Karpas-422 (cell line): Measurements from ENCODE around the gene TMEFF1. TPM values are rescaled to one million over a fixed set of nuclear protein-coding genes. Genes with fewer than 3 reads are reported as not detected.
"Not testable (repeated sequence)": the region's sequence is repeated elsewhere in the genome, so short reads cannot be mapped to it uniquely, and the experiment has no call there.

ENCODE experiments used
- DNase-seq: peaks from one replicate; pipeline ENCODE4 v3.0.0-alpha.2; 2015
- H2AFZ ChIP-seq: fragments of 200-600 bp; sonication (generic); 2 replicates; pipeline ENCODE4 v1.6.1; 2014; ENCODE audit warnings: antibody characterized with exemption, low read length, mixed read lengths
- H3K27ac ChIP-seq: fragments of 200-600 bp; sonication (generic); 2 replicates; pipeline ENCODE4 v1.5.1; 2014; ENCODE audit warnings: mild to moderate bottlenecking, low read length, moderate library complexity
- H3K27me3 ChIP-seq: fragments of 200-600 bp; sonication (generic); 2 replicates; pipeline ENCODE4 v1.6.1; 2014; ENCODE audit warnings: low read length, mixed read lengths
- H3K36me3 ChIP-seq: fragments of 200-600 bp; sonication (generic); 2 replicates; pipeline ENCODE4 v1.6.1; 2014; ENCODE audit warnings: low read length, mixed read lengths; ENCODE audit not compliant: insufficient read depth
- H3K4me1 ChIP-seq: fragments of 200-600 bp; sonication (generic); 2 replicates; pipeline ENCODE4 v1.6.1; 2014; ENCODE audit warnings: mild to moderate bottlenecking, low read length, mixed read lengths
- H3K4me2 ChIP-seq: fragments of 200-600 bp; sonication (generic); 2 replicates; pipeline ENCODE4 v1.6.1; 2014; ENCODE audit warnings: low read length, low read depth, mild to moderate bottlenecking; ENCODE audit not compliant: poor library complexity, severe bottlenecking
- H3K4me3 ChIP-seq: fragments of 200-600 bp; sonication (generic); 2 replicates; pipeline ENCODE4 v1.5.1; 2014; ENCODE audit warnings: mild to moderate bottlenecking, antibody characterized with exemption, low read length, mixed read lengths
- H3K79me2 ChIP-seq: fragments of 200-600 bp; sonication (generic); 2 replicates; pipeline ENCODE4 v1.6.1; 2014; ENCODE audit warnings: mild to moderate bottlenecking, low read length, mixed read lengths
- H3K9ac ChIP-seq: fragments of 200-600 bp; sonication (generic); 2 replicates; pipeline ENCODE4 v1.6.0; 2014; ENCODE audit warnings: low read length
- H3K9me2 ChIP-seq: fragments of 200-600 bp; sonication (generic), shearing (Covaris generic); replicated peaks from 2 replicates; pipeline ENCODE4 v1.6.0; 2014; ENCODE audit warnings: mild to moderate bottlenecking, low read length, moderate library complexity; ENCODE audit not compliant: insufficient read depth
- H3K9me3 ChIP-seq: fragments of 300-700, 200-600 bp; sonication (generic); 2 replicates; pipeline ENCODE4 v1.6.1; 2014; ENCODE audit warnings: low read length, mixed read lengths
- H4K20me1 ChIP-seq: fragments of 200-600 bp; sonication (generic); 2 replicates; pipeline ENCODE4 v1.6.1; 2014; ENCODE audit warnings: mild to moderate bottlenecking, antibody characterized with exemption, low read length, low read depth; ENCODE audit not compliant: insufficient read depth
- total RNA-seq: library from RNA; depleted of rRNA; stranded (reverse); fragments of >200 nt; shearing (Covaris generic); gene quantifications from 2 replicates; pipeline ENCODE4 v1.2.3, GENCODE V29; 2014; ENCODE audit warnings: low replicate concordance

Gene TMEFF1
- total RNA-seq, 1 experiment from 2014 or later: not detected

GRCh38 chr9:100489836-100490235 lies 16.9 kb downstream of the TMEFF1 start:
- no peak overlapping the region for H3K9ac ChIP-seq
- no peak overlapping the region for H2AFZ ChIP-seq
- no peaks in the 10 kb centered on the region for H3K79me2 ChIP-seq
- no peaks in the 10 kb centered on the region for H3K36me3 ChIP-seq
- no peak for DNase-seq
- H3K9me3 ChIP-seq: no peaks in the 10 kb centered on the region
- H3K9me2 ChIP-seq: no peaks in the 10 kb centered on the region
- no peak overlapping the region for H3K4me2 ChIP-seq
- H3K4me3 ChIP-seq: no peak overlapping the region
- H3K27ac ChIP-seq: no peak overlapping the region
- H4K20me1 ChIP-seq: no peaks in the 10 kb centered on the region
- no peaks in the 10 kb centered on the region for H3K27me3 ChIP-seq
- H3K4me1 ChIP-seq: no peaks in the 10 kb centered on the region

DNA sequence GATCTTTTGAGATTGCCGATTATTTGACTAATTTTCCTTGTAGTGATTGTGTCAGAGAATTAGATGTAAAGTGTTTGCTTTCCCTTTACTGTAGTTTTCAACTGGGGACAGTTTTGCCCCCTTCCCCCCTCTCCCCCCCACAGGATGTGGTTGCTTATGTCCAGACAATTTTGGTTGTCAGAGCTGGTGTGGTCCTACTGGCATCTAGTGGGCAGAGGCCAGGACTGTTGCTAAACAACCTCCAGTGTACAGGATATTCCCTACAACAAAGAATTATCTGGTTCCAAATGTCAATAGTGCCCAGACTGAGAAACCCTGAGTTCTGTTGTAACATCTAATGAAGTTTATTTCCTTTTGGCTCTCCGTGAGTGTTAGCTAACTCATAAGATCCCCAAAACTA lies 20.0 kb downstream of the TMEFF1 start:
- no peaks in the 10 kb centered on the region for H3K27me3 ChIP-seq
- H3K4me1 ChIP-seq: no peaks in the 10 kb centered on the region
- no peaks in the 10 kb centered on the region for H3K9me2 ChIP-seq
- no peaks in the 10 kb centered on the region for H3K9me3 ChIP-seq
- H3K4me3 ChIP-seq: no peak overlapping the region
- no peaks in the 10 kb centered on the region for H3K79me2 ChIP-seq
- no peaks in the 10 kb centered on the region for H4K20me1 ChIP-seq
- no peak overlapping the region for H3K27ac ChIP-seq
- H2AFZ ChIP-seq: no peak overlapping the region
- no peaks in the 10 kb centered on the region for H3K36me3 ChIP-seq
- DNase-seq: no peak
- H3K4me2 ChIP-seq: no peak overlapping the region
- H3K9ac ChIP-seq: no peak overlapping the region

- Histone ChIP-seq H4K20me1 (no peaks in the 10 kb centered on the region), H2AFZ (no peak overlapping the region), H3K4me3 (no peak overlapping the region), H3K9me2 (no peaks in the 10 kb centered on the region), H3K4me2 (no peak overlapping the region), H3K27ac (no peak overlapping the region), H3K36me3 (no peaks in the 10 kb centered on the region), H3K9me3 (no peaks in the 10 kb centered on the region), H3K27me3 (no peaks in the 10 kb centered on the region), H3K79me2 (no peaks in the 10 kb centered on the region), H3K4me1 (peaks cover 4% of the 10 kb centered on the region; the same call in 1 of the 2 replicates), H3K9ac (no peak overlapping the region)
- no peak for DNase-seq
These were observed 25.6 kb downstream of the TMEFF1 start for GRCh38 chr9:100498592-100498991.

GRCh38 chr9:100499460-100499859 lies 26.5 kb downstream of the TMEFF1 start:
- DNase-seq: no peak
- no peaks in the 10 kb centered on the region for H3K79me2 ChIP-seq
- no peak overlapping the region for H3K4me2 ChIP-seq
- no peaks in the 10 kb centered on the region for H3K27me3 ChIP-seq
- H3K9me2 ChIP-seq: no peaks in the 10 kb centered on the region
- H3K9ac ChIP-seq: no peak overlapping the region
- H3K36me3 ChIP-seq: no peaks in the 10 kb centered on the region
- H3K4me3 ChIP-seq: no peak overlapping the region
- no peak overlapping the region for H3K27ac ChIP-seq
- H3K9me3 ChIP-seq: no peaks in the 10 kb centered on the region
- no peaks in the 10 kb centered on the region for H4K20me1 ChIP-seq
- H2AFZ ChIP-seq: no peak overlapping the region
- H3K4me1 ChIP-seq: peaks cover 4% of the 10 kb centered on the region; the same call in 1 of the 2 replicates

GRCh38 chr9:100499866-100500265 lies 26.9 kb downstream of the TMEFF1 start:
- Histone ChIP-seq H3K9me3 (no peaks in the 10 kb centered on the region), H3K9ac (no peak overlapping the region), H3K4me3 (no peak overlapping the region), H3K4me2 (no peak overlapping the region), H2AFZ (no peak overlapping the region), H3K27me3 (no peaks in the 10 kb centered on the region), H3K4me1 (peaks cover 4% of the 10 kb centered on the region; the same call in 1 of the 2 replicates), H3K9me2 (no peaks in the 10 kb centered on the region), H3K79me2 (no peaks in the 10 kb centered on the region), H4K20me1 (no peaks in the 10 kb centered on the region), H3K36me3 (no peaks in the 10 kb centered on the region), H3K27ac (no peak overlapping the region)
- DNase-seq: no peak

- H3K9ac ChIP-seq: no peak overlapping the region
- H3K9me3 ChIP-seq: no peaks in the 10 kb centered on the region
- H3K9me2 ChIP-seq: no peaks in the 10 kb centered on the region
- H3K4me1 ChIP-seq: no peaks in the 10 kb centered on the region
- H2AFZ ChIP-seq: no peak overlapping the region
- no peaks in the 10 kb centered on the region for H4K20me1 ChIP-seq
- H3K36me3 ChIP-seq: no peaks in the 10 kb centered on the region
- H3K4me2 ChIP-seq: no peak overlapping the region
- H3K4me3 ChIP-seq: no peak overlapping the region
- DNase-seq: peak; percentile 91
- no peaks in the 10 kb centered on the region for H3K79me2 ChIP-seq
- H3K27ac ChIP-seq: no peak overlapping the region
- no peaks in the 10 kb centered on the region for H3K27me3 ChIP-seq
These were observed 32.7 kb downstream of the TMEFF1 start for GRCh38 chr9:100505564-100506159.

- not testable (repeated sequence) for H3K4me2 ChIP-seq, H3K79me2 ChIP-seq, H4K20me1 ChIP-seq, DNase-seq, H3K27ac ChIP-seq, H3K4me1 ChIP-seq, H3K27me3 ChIP-seq, H3K9me3 ChIP-seq, H3K9me2 ChIP-seq, H3K36me3 ChIP-seq, H3K4me3 ChIP-seq, H2AFZ ChIP-seq, H3K9ac ChIP-seq
These were observed 34.4 kb downstream of the TMEFF1 start for GRCh38 chr9:100507350-100507749.

DNA sequence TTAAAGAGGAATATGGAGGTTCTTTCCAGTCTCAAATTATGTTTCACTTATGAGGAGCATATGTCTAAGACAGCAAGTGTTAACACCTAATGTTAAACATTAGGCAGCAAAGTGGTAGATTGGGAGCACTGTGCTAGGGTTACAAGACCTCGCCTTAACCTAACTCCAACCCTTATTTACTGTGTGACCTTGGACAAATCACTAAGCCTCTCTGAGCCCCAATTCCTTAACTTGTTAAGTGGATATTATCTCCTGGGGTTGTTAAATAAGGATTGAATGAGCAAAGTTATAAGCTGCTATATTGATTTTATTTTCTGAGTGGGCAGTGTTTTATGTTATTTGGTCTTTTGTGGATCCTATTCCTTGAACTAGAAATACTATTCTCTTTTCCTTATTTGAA lies 38.3 kb downstream of the TMEFF1 start:
- Histone ChIP-seq H3K27me3 (no peaks in the 10 kb centered on the region), H2AFZ (no peak overlapping the region), H3K4me2 (no peak overlapping the region), H3K9me2 (no peaks in the 10 kb centered on the region), H3K9me3 (no peaks in the 10 kb centered on the region), H4K20me1 (no peaks in the 10 kb centered on the region), H3K27ac (no peak overlapping the region), H3K36me3 (no peaks in the 10 kb centered on the region), H3K9ac (no peak overlapping the region), H3K4me3 (no peak overlapping the region), H3K79me2 (no peaks in the 10 kb centered on the region), H3K4me1 (no peaks in the 10 kb centered on the region)
- no peak for DNase-seq
